Upper lobe of right lung (tissue), 1 donor: Measurements from ENCODE around the gene SHC4. TPM values are rescaled to one million over a fixed set of nuclear protein-coding genes. Genes with fewer than 3 reads are reported as not detected.
"Not testable (repeated sequence)": the region's sequence is repeated elsewhere in the genome, so short reads cannot be mapped to it uniquely, and the experiment has no call there.

Experiments used
- ATAC-seq: fragments of 200-7000 bp; cut with Tn5 transposase; one replicate; pipeline ENCODE4 v1.9.1; 2020; ENCODE audit warnings: mild to moderate bottlenecking, moderate library complexity
- DNase-seq: peaks from one replicate; pipeline ENCODE4 v3.0.0-alpha.2; 2020
- H3K27ac ChIP-seq: fragments of 200-600 bp; one replicate; pipeline ENCODE4 v1.8.0; 2022
- H3K27me3 ChIP-seq: fragments of 200-600 bp; one replicate; pipeline ENCODE4 v1.8.0; 2022; ENCODE audit warnings: mild to moderate bottlenecking
- H3K36me3 ChIP-seq: fragments of 200-600 bp; one replicate; pipeline ENCODE4 v1.8.0; 2022
- H3K4me1 ChIP-seq: fragments of 200-600 bp; one replicate; pipeline ENCODE4 v1.8.0; 2022
- H3K4me3 ChIP-seq: fragments of 200-600 bp; one replicate; pipeline ENCODE4 v1.8.0; 2022; ENCODE audit warnings: mild to moderate bottlenecking
- H3K9me3 ChIP-seq: fragments of 200-600 bp; one replicate; pipeline ENCODE4 v1.8.0; 2022
- intact Hi-C: fragments of 100-400 bp; cut with DNase I; formaldehyde crosslinking; loops from one replicate; pipeline ENCODE4 v1.11.0; 2022
- total RNA-seq: library from RNA; stranded (reverse); fragmentation: NEBNext Ultra II Directional; extraction: Animal tissue kit (Norgen Biotek cat#: 25700); gene quantifications from one replicate; pipeline ENCODE4 v1.2.1, GENCODE V29; 2021
- TF ChIP-seq, protein P1 (sequence below): fragments of 200-600 bp; IDR thresholded peaks from one replicate; pipeline ENCODE4 v1.8.0; 2022; ENCODE audit warnings: antibody characterized with exemption
- donor health status: DM: no; HTN: yes; CAD: no; lungs with severe emphysema.

The SHC4 gene
- total RNA-seq, 1 donor from 2014 or later, result 0.32 TPM

DNA sequence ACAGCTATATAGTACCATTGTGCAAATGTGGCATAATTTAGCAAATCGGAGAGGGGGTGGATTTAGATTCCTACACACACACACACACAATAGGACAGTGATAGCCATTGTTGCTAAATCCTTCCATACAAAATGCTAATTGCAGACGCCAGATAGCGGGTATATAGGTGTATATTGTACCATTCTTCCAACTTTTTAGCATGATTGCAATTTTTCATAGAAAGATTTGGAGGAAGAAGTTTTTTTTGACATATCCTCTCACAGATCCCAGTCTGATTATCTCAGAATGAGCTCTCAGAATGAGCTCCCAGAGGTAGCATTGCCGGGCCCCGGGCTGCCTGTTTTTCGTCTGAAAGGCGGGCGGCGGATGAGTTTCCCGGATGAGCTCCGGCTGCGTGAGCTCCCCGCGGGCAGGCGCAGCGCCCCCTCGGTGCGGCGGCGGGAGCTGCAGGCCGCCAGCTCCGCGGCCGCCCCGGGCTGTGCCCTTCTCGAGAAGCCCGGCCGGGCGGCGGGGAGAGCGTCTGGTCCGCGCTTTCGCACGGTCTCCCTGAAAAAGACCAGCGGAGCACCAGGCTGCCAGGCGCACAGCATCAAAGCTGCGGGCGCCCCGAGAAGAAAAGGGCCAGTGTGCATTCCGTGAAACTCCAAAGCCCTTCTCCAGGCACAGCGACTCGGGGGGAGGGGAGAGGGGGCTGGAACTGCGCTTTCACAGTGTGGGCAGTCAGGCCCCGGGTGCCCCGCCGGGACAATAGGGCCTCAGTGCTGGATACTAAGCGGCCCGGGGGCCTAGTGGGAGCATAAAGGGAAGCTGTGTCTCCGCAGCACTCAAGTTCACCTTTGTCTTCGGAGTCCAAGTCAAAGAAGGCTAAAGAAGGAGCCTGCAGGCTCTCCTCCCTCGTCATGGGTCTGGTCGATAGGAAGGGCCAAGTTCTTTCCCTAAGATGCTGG, 12.0 kb upstream of the SHC4 start:
- Histone ChIP-seq H3K9me3 (no peaks in the 10 kb centered on the region), H3K4me1 (peaks cover 6% of the 10 kb centered on the region), H3K27me3 (no peaks in the 10 kb centered on the region), H3K36me3 (no peaks in the 10 kb centered on the region), H3K27ac (no peak overlapping the region), H3K4me3 (peak overlapping the region; percentile 53)
- ATAC-seq (peak; percentile 98), DNase-seq (peak; percentile 89)
- TF ChIP-seq, protein P1, sequence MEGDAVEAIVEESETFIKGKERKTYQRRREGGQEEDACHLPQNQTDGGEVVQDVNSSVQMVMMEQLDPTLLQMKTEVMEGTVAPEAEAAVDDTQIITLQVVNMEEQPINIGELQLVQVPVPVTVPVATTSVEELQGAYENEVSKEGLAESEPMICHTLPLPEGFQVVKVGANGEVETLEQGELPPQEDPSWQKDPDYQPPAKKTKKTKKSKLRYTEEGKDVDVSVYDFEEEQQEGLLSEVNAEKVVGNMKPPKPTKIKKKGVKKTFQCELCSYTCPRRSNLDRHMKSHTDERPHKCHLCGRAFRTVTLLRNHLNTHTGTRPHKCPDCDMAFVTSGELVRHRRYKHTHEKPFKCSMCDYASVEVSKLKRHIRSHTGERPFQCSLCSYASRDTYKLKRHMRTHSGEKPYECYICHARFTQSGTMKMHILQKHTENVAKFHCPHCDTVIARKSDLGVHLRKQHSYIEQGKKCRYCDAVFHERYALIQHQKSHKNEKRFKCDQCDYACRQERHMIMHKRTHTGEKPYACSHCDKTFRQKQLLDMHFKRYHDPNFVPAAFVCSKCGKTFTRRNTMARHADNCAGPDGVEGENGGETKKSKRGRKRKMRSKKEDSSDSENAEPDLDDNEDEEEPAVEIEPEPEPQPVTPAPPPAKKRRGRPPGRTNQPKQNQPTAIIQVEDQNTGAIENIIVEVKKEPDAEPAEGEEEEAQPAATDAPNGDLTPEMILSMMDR, result peak; percentile 96
- intact Hi-C loops, result no loop called here

DNA sequence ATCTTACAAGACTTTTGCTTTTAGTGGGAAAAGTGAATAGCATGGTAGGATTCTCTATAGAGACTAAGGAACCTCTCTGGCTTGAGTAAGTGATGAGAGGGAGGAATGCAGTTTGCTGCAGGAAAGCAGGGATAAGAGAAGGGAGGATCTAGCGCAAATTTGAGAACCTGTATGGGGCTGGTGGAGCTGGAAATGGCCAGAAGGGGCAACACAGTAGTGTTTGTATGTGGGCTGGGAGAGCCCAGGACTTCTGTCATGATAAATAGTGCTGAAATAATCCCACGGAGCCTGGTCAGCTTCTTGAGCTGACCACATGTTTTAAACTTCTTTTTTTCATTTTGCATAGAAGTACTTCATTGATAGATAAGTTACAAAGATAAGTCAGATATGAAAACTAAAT, 11.2 kb upstream of the SHC4 start:
- Histone ChIP-seq H3K4me1 (peaks cover 6% of the 10 kb centered on the region), H3K27me3 (no peaks in the 10 kb centered on the region), H3K27ac (no peak overlapping the region), H3K36me3 (no peaks in the 10 kb centered on the region), H3K4me3 (no peak overlapping the region), H3K9me3 (no peaks in the 10 kb centered on the region)
- ATAC-seq (no peak), DNase-seq (no peak)
- TF ChIP-seq, protein P1, result no peak
- intact Hi-C loops, result no loop called here

DNA sequence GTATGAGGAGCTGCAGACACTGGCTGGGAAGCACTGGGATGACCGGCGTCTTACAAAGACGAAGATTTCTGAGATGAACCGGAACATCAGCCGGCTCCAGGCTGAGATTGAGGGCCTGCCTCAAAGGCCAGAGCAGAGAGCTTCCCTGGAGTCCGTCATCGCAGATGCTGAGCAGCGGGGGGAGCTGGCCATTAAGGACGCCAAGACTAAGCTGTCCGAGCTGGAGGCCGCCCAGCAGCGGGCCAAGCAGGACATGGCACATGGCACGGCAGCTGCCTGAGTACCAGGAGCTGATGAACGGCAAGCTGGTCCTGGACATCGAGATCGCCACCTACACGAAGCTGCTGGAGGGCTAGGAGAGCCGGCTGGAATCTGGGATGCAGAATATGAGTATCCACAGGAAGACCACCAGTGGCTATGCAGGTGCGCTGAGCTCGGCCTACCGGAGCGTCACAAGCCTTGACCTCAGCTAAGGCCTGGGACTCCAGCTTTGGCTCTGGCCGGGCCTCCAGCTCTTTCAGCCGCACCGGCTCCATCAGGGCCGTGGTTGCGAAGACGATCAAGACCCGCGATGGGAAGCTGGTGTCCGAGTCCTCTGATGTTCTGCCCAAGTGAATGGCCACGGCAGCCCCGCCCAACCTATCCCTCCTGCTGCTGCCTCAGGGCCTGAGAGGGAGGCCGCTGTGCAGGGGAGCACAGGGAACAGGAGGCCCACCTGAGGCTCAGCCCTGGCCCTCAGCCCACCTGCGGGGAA, 9.2 kb upstream of the SHC4 start:
- TF ChIP-seq, protein P1, result no peak
- H3K4me1 ChIP-seq, result peaks cover 6% of the 10 kb centered on the region
- no peak for DNase-seq
- no peaks in the 10 kb centered on the region for H3K9me3 ChIP-seq
- ATAC-seq, result no peak
- H3K27ac ChIP-seq, result no peak overlapping the region
- no peaks in the 10 kb centered on the region for H3K27me3 ChIP-seq
- intact Hi-C loops, result no loop called here
- no peak overlapping the region for H3K4me3 ChIP-seq
- no peaks in the 10 kb centered on the region for H3K36me3 ChIP-seq

DNA sequence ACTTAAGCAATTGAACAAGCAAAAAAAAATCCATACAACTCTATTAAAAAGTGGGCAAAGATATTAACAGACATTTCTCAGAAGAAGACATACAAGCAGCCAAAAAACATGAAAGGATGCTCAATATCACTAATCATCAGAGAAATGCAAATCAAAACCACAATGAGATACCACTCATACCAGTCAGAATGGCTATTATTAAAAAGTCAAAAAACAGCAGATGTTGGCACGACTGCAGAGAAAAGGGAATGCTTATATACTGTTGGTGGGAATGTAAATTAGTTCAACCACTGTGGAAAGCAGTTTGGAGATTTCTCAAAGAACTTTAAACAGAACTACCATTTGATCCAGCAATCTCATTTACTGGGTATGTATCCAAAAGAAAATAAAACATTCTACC, 7.2 kb upstream of the SHC4 start:
- ATAC-seq, intact Hi-C loops, H3K27ac ChIP-seq, H3K27me3 ChIP-seq, H3K4me3 ChIP-seq, H3K9me3 ChIP-seq, H3K36me3 ChIP-seq, H3K4me1 ChIP-seq, DNase-seq: not testable (repeated sequence)

DNA sequence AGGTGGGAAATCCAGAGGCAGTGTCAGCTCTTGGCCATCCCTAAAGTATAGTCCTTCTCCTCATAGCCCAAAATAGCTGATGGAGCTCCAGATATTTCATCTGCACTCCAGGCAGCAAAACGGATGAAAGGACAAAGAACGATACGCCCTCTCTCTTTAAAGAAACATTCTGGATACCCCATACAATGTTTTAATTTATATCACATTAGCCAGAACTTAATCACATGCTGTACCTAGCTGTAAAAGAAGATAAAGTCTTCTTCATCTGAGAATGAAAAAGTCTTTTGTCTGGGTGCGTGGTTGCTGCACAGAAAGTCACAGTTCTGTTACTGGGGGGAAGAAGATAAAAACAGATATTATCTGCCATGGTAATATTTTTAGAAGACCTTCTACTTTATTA, 4.3 kb upstream of the SHC4 start:
- H3K4me3 ChIP-seq, result no peak overlapping the region
- TF ChIP-seq, protein P1, result no peak
- peaks cover 9% of the 10 kb centered on the region for H3K27me3 ChIP-seq
- ATAC-seq (no peak), DNase-seq (no peak)
- no peaks in the 10 kb centered on the region for H3K9me3 ChIP-seq
- peaks cover 17% of the 10 kb centered on the region for H3K4me1 ChIP-seq
- H3K27ac ChIP-seq, result no peak overlapping the region
- intact Hi-C loops, result no loop called here
- H3K36me3 ChIP-seq, result no peaks in the 10 kb centered on the region

DNA sequence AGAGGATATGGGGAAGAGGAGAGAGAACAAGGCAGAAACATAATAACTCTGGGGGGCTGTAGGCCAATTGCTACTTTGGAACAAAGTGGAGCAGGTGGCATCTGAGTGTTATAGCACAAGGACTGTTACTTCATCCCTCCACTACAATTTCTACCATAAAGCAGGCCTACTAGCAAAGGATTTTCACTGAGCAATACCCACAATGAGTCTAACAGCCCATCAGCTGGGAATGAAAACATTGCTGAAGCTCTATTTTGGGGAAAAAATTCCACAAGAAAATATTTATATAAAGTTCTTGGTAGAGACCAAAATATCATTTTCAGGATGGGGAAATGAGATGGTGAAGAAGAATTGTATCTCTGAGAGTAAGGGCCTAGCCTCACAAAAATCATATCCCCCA, 3.6 kb upstream of the SHC4 start:
- H3K4me1 ChIP-seq, result peaks cover 22% of the 10 kb centered on the region
- intact Hi-C loops, result no loop called here
- H3K9me3 ChIP-seq, result no peaks in the 10 kb centered on the region
- no peaks in the 10 kb centered on the region for H3K36me3 ChIP-seq
- no peak for DNase-seq
- no peak overlapping the region for H3K4me3 ChIP-seq
- ATAC-seq, result no peak
- H3K27ac ChIP-seq, result no peak overlapping the region
- H3K27me3 ChIP-seq, result peaks cover 9% of the 10 kb centered on the region
- TF ChIP-seq, protein P1, result no peak
